Liver (tissue), 9 donors: ENCODE results near the gene MRPL58. TPM values are rescaled to one million over a fixed set of nuclear protein-coding genes. Genes with fewer than 3 reads are reported as not detected.
A peak's percentile ranks its signal among the peaks of the same experiment; 100 is the strongest.

Experiments used
- DNase-seq: peaks from one replicate; pipeline ENCODE4 v3.0.0-alpha.2; 2017; ENCODE audit warnings: low spot score
- H3K27ac ChIP-seq, 2 donors: one replicate each; pipeline ENCODE4 v1.7.0; 2013; ENCODE audit warnings: inconsistent platforms in 2 of 2, low read length in 2 of 2, control low read depth in 1 of 2, low read depth in 1 of 2, mild to moderate bottlenecking in 1 of 2
- H3K27me3 ChIP-seq, 4 donors: one replicate each; pipeline versions ENCODE4 v1.6.1 to v1.7.0; 2013; ENCODE audit warnings: low read length in 3 of 4, inconsistent platforms in 1 of 4, mild to moderate bottlenecking in 1 of 4, moderate library complexity in 1 of 4; ENCODE audit not compliant: control insufficient read depth in 4 of 4, insufficient read depth in 4 of 4
- H3K36me3 ChIP-seq, 4 donors: one replicate each; pipeline versions ENCODE4 v1.6.1 to v1.7.0; 2013; ENCODE audit warnings: low read length in 3 of 4, mild to moderate bottlenecking in 3 of 4, low read depth in 1 of 4, moderate library complexity in 1 of 4; ENCODE audit not compliant: control insufficient read depth in 4 of 4, insufficient read depth in 3 of 4
- H3K4me1 ChIP-seq, 4 donors: one replicate each; pipeline versions ENCODE4 v1.6.1 to v1.7.0; 2013; ENCODE audit warnings: low read length in 3 of 4, mild to moderate bottlenecking in 3 of 4, moderate library complexity in 1 of 4; ENCODE audit not compliant: control insufficient read depth in 4 of 4, insufficient read depth in 4 of 4
- H3K4me3 ChIP-seq, 3 donors: one replicate each; pipeline versions ENCODE4 v1.6.1 to v1.7.0; 2013; ENCODE audit warnings: low read length in 3 of 3, control low read depth in 1 of 3, low read depth in 1 of 3, mild to moderate bottlenecking in 1 of 3
- H3K9ac ChIP-seq, 2 donors: one replicate each; pipeline ENCODE4 v1.7.0; 2013; ENCODE audit warnings: low read length in 2 of 2, mild to moderate bottlenecking in 2 of 2, moderate library complexity in 2 of 2, control low read depth in 1 of 2, low read depth in 1 of 2
- H3K9me3 ChIP-seq, 4 donors: one replicate each; pipeline versions ENCODE4 v1.6.1 to v1.7.0; 2013; ENCODE audit warnings: low read length in 3 of 4; ENCODE audit not compliant: control insufficient read depth in 4 of 4
- ATF3 ChIP-seq: IDR thresholded peaks from 2 replicates; pipeline ENCODE4 v1.6.1; 2016; ENCODE audit warnings: antibody characterized with exemption
- CTCF ChIP-seq: fragments of 150-350 bp; IDR thresholded peaks from 2 replicates; pipeline ENCODE4 v1.5.1; 2017; ENCODE audit warnings: improper control_type of control experiment, low read depth, low read length; ENCODE audit not compliant: missing input control
- FOXA1 ChIP-seq: IDR thresholded peaks from 2 replicates; pipeline ENCODE4 v1.6.1; 2016; ENCODE audit warnings: antibody characterized with exemption
- FOXA2 ChIP-seq: IDR thresholded peaks from 2 replicates; pipeline ENCODE4 v1.6.1; 2016; ENCODE audit warnings: antibody characterized with exemption
- GABPA ChIP-seq, 2 donors: IDR thresholded peaks in 1 of 2; conservative IDR thresholded peaks in 1 of 2; 2 replicates each; pipeline ENCODE4 v1.6.1; 2016; ENCODE audit warnings: antibody characterized with exemption in 2 of 2, mild to moderate bottlenecking in 1 of 2, moderate library complexity in 1 of 2
- HNF4A ChIP-seq, 2 donors: conservative IDR thresholded peaks; 2 replicates each; pipeline ENCODE4 v1.6.1; 2016; ENCODE audit warnings: antibody characterized with exemption in 2 of 2, mild to moderate bottlenecking in 2 of 2
- RAD21 ChIP-seq, 2 donors: IDR thresholded peaks; 2 replicates each; pipeline ENCODE4 v1.6.1; 2016; ENCODE audit warnings: antibody characterized with exemption in 2 of 2, mild to moderate bottlenecking in 2 of 2
- REST ChIP-seq: IDR thresholded peaks from 2 replicates; pipeline ENCODE4 v1.6.1; 2016; ENCODE audit warnings: antibody characterized with exemption, mild to moderate bottlenecking
- TAF1 ChIP-seq: conservative IDR thresholded peaks from 2 replicates; pipeline ENCODE4 v1.6.1; 2016; ENCODE audit warnings: antibody characterized with exemption, mild to moderate bottlenecking
- WGBS: extraction: QIAGEN DNeasy Blood & Tissue Kit; methylation state at CpG from one replicate; pipeline ENCODE4 v1.1.7; 2013; 5-methylcytosine and 5-hydroxymethylcytosine counted together
- polyA plus RNA-seq, 2 donors: library from polyadenylated mRNA; stranded (reverse) in 1 of 2; unstranded in 1 of 2; fragments of 200-250 nt in 1 of 2; fragments of >200 nt in 1 of 2; fragmentation: Nextera tagmentation in 1 of 2; extraction: Ambion mirVana in 1 of 2; gene quantifications; one replicate each; pipeline versions ENCODE4 v1.2.1 to v1.2.3, GENCODE V29; 2013 to 2015
- total RNA-seq, 2 donors: library from RNA; depleted of rRNA; stranded (reverse); fragments of >200 nt; gene quantifications; one replicate each; pipeline ENCODE4 v1.2.3, GENCODE V29; 2014
- donor health status: healthy.
- donor health status: healthy.
- donor health status: healthy.
- donor health status: healthy.
- donor health status: healthy.

The MRPL58 gene
- total and polyA plus RNA-seq, 4 donors: 20.5 to 47.0 (median 33.4) TPM

- no peak for TF ChIP-seq GABPA (IDR thresholded peaks at IDR 0.05 in 1 of 2, conservative IDR thresholded peaks at IDR 0.05 in 1 of 2)
- TF ChIP-seq TAF1: no peak
Observed at GRCh38 chr17:75064460-75064859, 52.0 kb downstream of the MRPL58 start (continued).

GRCh38 chr17:75064867-75065561, 52.5 kb downstream of the MRPL58 start:
- peak overlapping the region; percentile 29 to 31 for H3K27ac ChIP-seq

More at GRCh38 chr17:75064867-75065561, 52.5 kb downstream of the MRPL58 start:
- Histone ChIP-seq H3K27me3 (no peaks in the 10 kb centered on the region), H3K4me3 (no peak overlapping the region), H3K9me3 (no peaks in the 10 kb centered on the region), H3K4me1 (peaks cover 0 to 3% (median 1%) of the 10 kb centered on the region in 4 donors), H3K36me3 (peaks cover 11 to 29% (median 19%) of the 10 kb centered on the region in 4 donors), H3K9ac (no peak overlapping the region)
- TF ChIP-seq RAD21 (IDR thresholded peaks at IDR 0.05) (no peak), HNF4A (conservative IDR thresholded peaks at IDR 0.05) (no peak), CTCF (no peak), FOXA1 (no peak), TAF1 (no peak), REST (no peak), FOXA2 (no peak), ATF3 (no peak), GABPA (IDR thresholded peaks at IDR 0.05 in 1 of 2, conservative IDR thresholded peaks at IDR 0.05 in 1 of 2) (no peak)
- WGBS: 96% methylated on average over 18 of the region's 18 CpGs
- no peak for DNase-seq
